ENCODE results near the gene STX16. TPM values are rescaled to one million over a fixed set of nuclear protein-coding genes. Genes with fewer than 3 reads are reported as not detected.

Gene STX16
- total RNA-seq, 4 donors from 2014 or later, result 52.3 to 146 (median 77.0) TPM

- no peak for DNase-seq
- TF ChIP-seq EP300 (IDR thresholded peaks at IDR 0.05; ENCODE audit: low read depth) (no peak), POLR2A (IDR thresholded peaks at IDR 0.05) (no peak), CTCF (IDR thresholded peaks at IDR 0.05) (no peak), POLR2AphosphoS5 (IDR thresholded peaks at IDR 0.05) (no peak)
- 83 to 94% methylated on average over 1 of the region's 1 CpG for WGBS, 2 donors (ENCODE audit: low coverage in 1 of 2)
- H3K27me3 ChIP-seq, result no peaks in the 10 kb centered on the region
- no peak overlapping the region for H3K4me3 ChIP-seq
- in situ Hi-C loops (cut with MboI; ENCODE audit: low pct_ligation_motif_present in 1 of 4, low pct_unique_long_range_greater_than_20kb in 1 of 4, low sequenced_read_pairs in 3 of 4) (loop anchor here in 2 of 4 donors (25.0 kb wide), 3 partner anchors 192 to 433 kb away; partner anchors contain the start of genes ANKRD60 (in 2 of the 2), ATP5F1E (in 1 of the 2), GNAS (in 1 of the 2) and GNAS-AS1 (in 1 of the 2)), intact Hi-C loops (cut with DNase I; ENCODE audit: low total_unique reads) (no loop called here)
- H3K4me1 ChIP-seq, result no peaks in the 10 kb centered on the region
- H3K36me3 ChIP-seq, result peaks cover 0 to 43% (median 20%) of the 10 kb centered on the region in 4 donors
- no peaks in the 10 kb centered on the region for H3K9me3 ChIP-seq
- H3K27ac ChIP-seq, result no peak overlapping the region
Observed at GRCh38 chr20:58670102-58670501, 19.0 kb downstream of the STX16 start.

GRCh38 chr20:58670659-58671058, 19.6 kb downstream of the STX16 start:
- in situ Hi-C loops (cut with MboI; ENCODE audit: low pct_ligation_motif_present in 1 of 4, low pct_unique_long_range_greater_than_20kb in 1 of 4, low sequenced_read_pairs in 3 of 4), result loop anchor here in 2 of 4 donors (25.0 kb wide), 3 partner anchors 192 to 433 kb away; partner anchors contain the start of genes ANKRD60 (in 2 of the 2), ATP5F1E (in 1 of the 2), GNAS (in 1 of the 2) and GNAS-AS1 (in 1 of the 2)
- H3K27me3 ChIP-seq, result no peaks in the 10 kb centered on the region
- no peak overlapping the region for H3K4me3 ChIP-seq
- DNase-seq, result no peak
- H3K4me1 ChIP-seq, result no peaks in the 10 kb centered on the region
- H3K36me3 ChIP-seq, result peaks cover 0 to 47% (median 22%) of the 10 kb centered on the region in 4 donors
- intact Hi-C loops (cut with DNase I; ENCODE audit: low total_unique reads), result no loop called here
- H3K9me3 ChIP-seq, result no peaks in the 10 kb centered on the region
- no peak overlapping the region for H3K27ac ChIP-seq
- TF ChIP-seq EP300 (IDR thresholded peaks at IDR 0.05; ENCODE audit: low read depth), result no peak
- no peak for TF ChIP-seq CTCF (IDR thresholded peaks at IDR 0.05)
- TF ChIP-seq POLR2A (IDR thresholded peaks at IDR 0.05), result no peak
- no peak for TF ChIP-seq POLR2AphosphoS5 (IDR thresholded peaks at IDR 0.05)
- 20 to 75% methylated on average over 1 to 4 of the region's 4 CpGs for WGBS, 2 donors (ENCODE audit: low coverage in 1 of 2)

- Histone ChIP-seq H3K4me1 (no peaks in the 10 kb centered on the region), H3K9me3 (no peaks in the 10 kb centered on the region), H3K4me3 (no peak overlapping the region), H3K36me3 (peaks cover 0 to 59% (median 27%) of the 10 kb centered on the region in 4 donors), H3K27ac (no peak overlapping the region), H3K27me3 (no peaks in the 10 kb centered on the region)
- intact Hi-C loops (cut with DNase I; ENCODE audit: low total_unique reads) (no loop called here), in situ Hi-C loops (cut with MboI; ENCODE audit: low pct_ligation_motif_present in 1 of 4, low pct_unique_long_range_greater_than_20kb in 1 of 4, low sequenced_read_pairs in 3 of 4) (loop anchor here in 2 of 4 donors (25.0 kb wide), 3 partner anchors 189 to 436 kb away; partner anchors contain the start of genes ANKRD60 (in 2 of the 2), ATP5F1E (in 1 of the 2), GNAS (in 1 of the 2) and GNAS-AS1 (in 1 of the 2))
- no peak for TF ChIP-seq POLR2A (IDR thresholded peaks at IDR 0.05)
- TF ChIP-seq CTCF (IDR thresholded peaks at IDR 0.05), result no peak
- no peak for TF ChIP-seq POLR2AphosphoS5 (IDR thresholded peaks at IDR 0.05)
- TF ChIP-seq EP300 (IDR thresholded peaks at IDR 0.05; ENCODE audit: low read depth), result no peak
- 91 to 100% methylated on average over 1 to 9 of the region's 9 CpGs for WGBS, 2 donors (ENCODE audit: low coverage in 1 of 2)
- no peak for DNase-seq
Observed at GRCh38 chr20:58673119-58673518, 22.0 kb downstream of the STX16 start.

GRCh38 chr20:58675146-58675584, 24.1 kb downstream of the STX16 start:
- Histone ChIP-seq H3K4me3 (no peak overlapping the region), H3K27me3 (no peaks in the 10 kb centered on the region), H3K9me3 (no peaks in the 10 kb centered on the region), H3K36me3 (peaks cover 0 to 54% (median 23%) of the 10 kb centered on the region in 4 donors), H3K4me1 (no peaks in the 10 kb centered on the region), H3K27ac (no peak overlapping the region)
- WGBS, 2 donors (ENCODE audit: low coverage in 1 of 2), result 96% methylated on average over 18 of the region's 18 CpGs; no CpG with 5 or more reads in 1 of the 2 donors
- in situ Hi-C loops (cut with MboI; ENCODE audit: low pct_ligation_motif_present in 1 of 4, low pct_unique_long_range_greater_than_20kb in 1 of 4, low sequenced_read_pairs in 3 of 4) (no loop called here), intact Hi-C loops (cut with DNase I; ENCODE audit: low total_unique reads) (no loop called here)
- TF ChIP-seq EP300 (IDR thresholded peaks at IDR 0.05; ENCODE audit: low read depth), result no peak
- TF ChIP-seq CTCF (IDR thresholded peaks at IDR 0.05), result no peak
- no peak for DNase-seq
